HG02763 (cell line): ENCODE results near the gene SHE.

Source experiments
- ATAC-seq: cut with Tn5 transposase; IDR thresholded peaks from one replicate; pipeline ENCODE4 v1.9.1; 2021; ENCODE audit warnings: mild to moderate bottlenecking, moderate library complexity; ENCODE audit not compliant: unreplicated experiment

Gene SHE

DNA sequence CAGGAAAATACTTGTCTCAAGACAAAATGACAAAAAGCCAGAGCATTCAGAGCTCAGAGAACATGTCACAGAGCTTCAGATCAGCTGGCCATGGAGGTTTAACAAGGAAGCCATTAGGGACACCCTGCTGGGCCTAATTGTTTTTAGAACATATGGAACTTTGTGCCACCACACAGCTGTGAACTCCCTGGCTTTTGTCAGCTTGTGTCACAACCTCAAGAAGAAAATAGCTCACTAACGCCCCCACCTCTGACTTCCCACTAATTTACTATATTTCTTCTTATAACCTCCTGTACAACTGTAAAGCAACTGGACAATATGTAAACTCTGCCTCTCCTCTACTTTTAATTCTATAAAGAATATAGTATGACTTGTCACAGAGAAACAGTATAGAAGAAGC lies 21.2 kb downstream of the SHE start:
- ATAC-seq, result no peak

- no peak for ATAC-seq
Observed at GRCh38 chr1:154479764-154480421, 22.3 kb downstream of the SHE start.

- ATAC-seq, result no peak
Observed at GRCh38 chr1:154478639-154479038, 23.6 kb downstream of the SHE start.

- no peak for ATAC-seq
Observed at GRCh38 chr1:154478013-154478412, 24.2 kb downstream of the SHE start.

DNA sequence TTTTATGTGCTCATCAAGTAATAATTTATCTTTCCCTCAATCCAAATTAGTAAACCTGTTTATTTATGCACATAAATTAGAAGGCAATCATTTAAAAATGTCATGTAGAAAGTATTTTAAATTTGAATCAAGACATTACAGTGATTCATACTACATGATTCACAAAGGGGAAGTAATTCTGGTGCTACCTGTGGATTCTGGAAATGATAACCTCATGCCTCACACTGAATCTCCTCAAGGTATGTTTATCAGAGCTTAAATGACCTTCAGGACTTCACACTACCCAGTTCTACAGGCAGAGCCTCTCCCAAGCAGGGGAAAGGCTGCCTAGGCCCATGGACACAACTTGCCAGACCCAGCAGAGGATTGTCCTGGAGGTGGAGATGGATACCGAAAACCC lies 25.4 kb downstream of the SHE start:
- no peak for ATAC-seq

DNA sequence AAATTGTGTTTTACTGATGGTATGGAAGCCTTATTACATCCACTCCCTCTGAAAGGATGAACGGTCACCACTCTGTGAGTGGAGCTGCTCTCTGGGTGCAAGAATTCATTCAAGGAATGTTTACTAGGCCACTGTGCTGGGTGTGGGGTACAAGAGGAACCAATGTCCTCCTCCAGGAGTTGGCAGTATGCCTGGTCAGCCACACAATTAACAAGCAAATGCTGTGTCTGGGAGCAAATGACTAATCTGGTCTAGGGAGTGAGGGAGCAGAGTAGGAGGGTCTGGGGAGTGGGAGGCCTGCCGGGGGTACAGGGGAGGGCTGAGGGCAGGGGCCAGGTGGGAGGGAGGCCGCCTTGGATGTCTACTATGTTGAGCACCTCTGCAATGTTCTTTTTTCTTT lies 27.4 kb downstream of the SHE start:
- no peak for ATAC-seq

GRCh38 chr1:154471304-154471703 lies 30.9 kb downstream of the SHE start:
- ATAC-seq, result no peak

DNA sequence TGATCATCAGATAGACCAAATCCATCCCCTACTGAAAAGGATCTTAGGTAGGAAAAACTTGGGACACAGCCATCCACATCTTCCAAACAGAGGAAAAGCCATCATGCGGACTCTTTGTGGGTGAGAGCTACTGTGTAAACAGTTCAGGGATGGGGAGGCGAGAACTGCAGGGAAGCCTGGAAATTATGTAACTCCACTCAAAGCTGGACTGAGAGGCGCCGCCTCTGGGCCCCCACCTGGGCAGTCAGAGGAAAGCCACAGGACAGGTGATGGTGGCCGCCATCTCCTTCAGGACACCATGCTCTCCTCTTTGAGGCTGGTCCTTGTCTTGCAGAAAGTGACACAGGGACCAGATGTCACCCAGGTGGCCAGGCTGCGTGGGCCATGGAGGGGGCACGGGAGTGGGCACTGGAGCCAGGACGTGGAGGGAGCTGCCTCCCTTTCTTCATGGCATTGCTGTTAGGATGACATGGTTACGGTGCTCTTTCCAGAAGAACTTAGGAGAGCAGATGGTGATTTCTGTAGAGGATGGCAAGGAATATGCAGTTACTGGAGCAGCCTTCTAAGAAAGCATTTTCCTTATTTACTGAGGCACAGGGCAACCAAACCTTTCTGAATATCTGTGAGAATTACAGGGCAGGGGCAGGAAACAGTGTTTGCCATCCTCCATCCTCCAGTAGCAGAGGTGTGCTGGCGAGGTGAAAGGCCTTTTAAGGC lies 32.2 kb downstream of the SHE start:
- ATAC-seq, result no peak

GRCh38 chr1:154468535-154469250 lies 33.5 kb downstream of the SHE start:
- no peak for ATAC-seq

GRCh38 chr1:154467434-154468102 lies 34.6 kb downstream of the SHE start:
- no peak for ATAC-seq

DNA sequence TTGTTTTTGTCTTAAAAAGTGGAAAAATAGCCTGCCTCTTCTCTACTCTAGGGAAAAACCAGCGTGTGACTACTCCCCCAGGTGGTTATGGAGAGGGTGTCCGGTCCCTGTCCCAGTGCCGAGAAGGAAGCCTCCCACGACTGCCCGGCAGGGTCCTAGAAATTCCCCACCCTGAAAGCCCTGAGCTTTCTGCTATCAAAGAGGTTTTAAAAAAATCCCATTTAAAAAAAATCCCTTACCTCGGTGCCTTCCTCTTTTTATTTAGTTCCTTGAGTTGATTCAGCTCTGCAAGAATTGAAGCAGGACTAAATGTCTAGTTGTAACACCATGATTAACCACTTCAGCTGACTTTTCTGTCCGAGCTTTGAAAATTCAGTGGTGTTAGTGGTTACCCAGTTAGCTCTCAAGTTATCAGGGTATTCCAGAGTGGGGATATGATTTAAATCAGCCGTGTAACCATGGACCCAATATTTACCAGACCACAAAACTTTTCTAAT lies 35.2 kb downstream of the SHE start:
- no peak for ATAC-seq

DNA sequence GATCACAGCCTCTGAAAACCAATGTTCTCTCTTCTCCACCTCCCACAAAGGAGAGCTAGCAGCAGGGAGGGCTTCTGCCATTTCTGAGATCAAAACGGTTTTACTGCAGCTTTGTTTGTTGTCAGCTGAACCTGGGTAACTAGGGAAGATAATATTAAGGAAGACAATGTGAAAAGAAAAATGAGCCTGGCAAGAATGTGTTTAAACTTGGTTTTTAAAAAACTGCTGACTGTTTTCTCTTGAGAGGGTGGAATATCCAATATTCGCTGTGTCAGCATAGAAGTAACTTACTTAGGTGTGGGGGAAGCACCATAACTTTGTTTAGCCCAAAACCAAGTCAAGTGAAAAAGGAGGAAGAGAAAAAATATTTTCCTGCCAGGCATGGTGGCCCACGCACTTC lies 36.0 kb downstream of the SHE start:
- ATAC-seq, result no peak

- no peak for ATAC-seq
Observed at GRCh38 chr1:154465621-154466195, 36.5 kb downstream of the SHE start.

DNA sequence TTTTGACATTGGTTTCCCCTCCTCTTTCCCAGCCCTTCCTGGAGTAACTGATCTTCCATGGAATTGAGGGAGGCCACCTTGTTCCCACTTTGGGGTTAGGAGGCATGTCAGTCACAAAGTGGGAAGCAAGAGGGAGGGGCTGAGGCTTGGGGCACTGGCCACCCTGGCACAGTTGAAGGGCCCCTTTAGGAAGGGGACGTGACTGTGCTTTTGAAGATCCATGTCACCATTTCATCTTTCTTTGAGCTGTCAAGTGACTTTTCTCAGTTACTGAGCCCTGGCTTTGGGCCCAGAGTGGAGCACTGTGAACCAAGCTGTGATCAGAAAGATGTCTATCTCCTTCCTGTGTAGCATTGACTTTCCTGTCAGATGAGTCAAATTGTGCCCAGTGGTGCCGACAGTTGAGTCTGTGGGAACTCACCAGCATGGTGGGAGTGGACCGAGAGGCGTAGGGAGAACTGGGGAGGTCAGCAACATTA lies 38.7 kb downstream of the SHE start:
- ATAC-seq, result no peak

- no peak for ATAC-seq
Observed at GRCh38 chr1:154460695-154461260, 41.4 kb downstream of the SHE start.

DNA sequence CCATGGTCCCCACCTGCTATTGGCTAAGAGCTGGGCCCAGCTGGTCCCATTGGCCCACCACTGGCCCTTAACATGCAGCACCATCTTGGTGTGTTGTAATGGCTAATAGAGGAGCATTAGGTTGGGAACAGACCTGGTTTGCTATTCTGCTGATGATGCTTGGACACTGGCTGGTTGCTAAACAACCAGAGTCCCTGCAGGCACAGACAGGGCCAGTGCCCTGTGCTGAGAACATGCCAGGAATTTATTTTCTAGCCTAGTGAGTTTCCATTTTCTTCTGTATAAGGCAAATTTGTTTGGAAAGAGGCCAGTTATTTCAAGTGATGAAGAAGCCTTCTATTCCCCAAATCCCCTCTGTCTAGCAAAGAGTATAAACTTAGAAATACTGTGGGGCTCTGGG lies 43.1 kb downstream of the SHE start:
- ATAC-seq, result no peak

GRCh38 chr1:154456631-154457030 lies 45.6 kb downstream of the SHE start:
- ATAC-seq, result no peak

DNA sequence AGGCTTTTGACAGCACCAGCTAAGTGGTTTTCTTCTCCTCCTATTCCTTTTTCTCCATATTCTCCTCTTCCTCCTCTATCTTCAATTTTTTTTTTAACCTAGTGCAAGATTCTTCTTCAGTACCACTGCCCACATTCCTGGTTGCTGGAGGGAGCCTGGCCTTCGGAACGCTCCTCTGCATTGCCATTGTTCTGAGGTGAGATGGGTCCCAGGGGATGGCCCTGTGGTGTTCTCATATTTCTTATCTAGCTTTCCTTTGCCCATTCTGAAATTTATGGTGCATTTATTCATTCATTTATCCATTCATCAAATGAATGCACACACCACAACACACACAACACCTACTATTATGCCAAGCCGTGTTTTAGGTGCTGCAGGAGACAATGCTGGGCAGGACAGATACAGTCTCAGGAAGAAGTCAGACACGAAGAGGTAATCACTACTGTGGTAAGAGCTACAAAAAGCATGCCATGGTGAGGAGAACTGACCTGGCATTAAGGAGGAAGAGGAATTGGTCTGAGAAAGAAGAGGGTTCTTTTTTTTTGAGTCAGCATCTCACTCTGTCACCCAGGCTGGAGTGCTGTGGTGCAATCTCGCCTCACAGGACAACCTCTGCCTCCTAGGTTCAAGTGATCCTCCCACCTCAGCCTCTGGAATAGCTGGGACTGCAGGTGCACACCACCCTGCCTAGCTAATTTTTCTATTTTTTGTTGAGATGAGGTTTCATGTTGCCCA lies 47.7 kb downstream of the SHE start:
- no peak for ATAC-seq

GRCh38 chr1:154453574-154454352 lies 48.4 kb downstream of the SHE start:
- no peak for ATAC-seq
